HG03060 (cell line): Measurements from ENCODE around the gene NUTF2.
"Not testable (repeated sequence)": the region's sequence is repeated elsewhere in the genome, so short reads cannot be mapped to it uniquely, and the experiment has no call there.

ENCODE experiments used
- ATAC-seq: cut with Tn5 transposase; IDR thresholded peaks from one replicate; pipeline ENCODE4 v1.9.1; 2021; ENCODE audit warnings: low read depth, moderate number of reproducible peaks; ENCODE audit not compliant: unreplicated experiment

Gene NUTF2

GRCh38 chr16:67862623-67863583, 16.2 kb downstream of the NUTF2 start:
- ATAC-seq: no peak

DNA sequence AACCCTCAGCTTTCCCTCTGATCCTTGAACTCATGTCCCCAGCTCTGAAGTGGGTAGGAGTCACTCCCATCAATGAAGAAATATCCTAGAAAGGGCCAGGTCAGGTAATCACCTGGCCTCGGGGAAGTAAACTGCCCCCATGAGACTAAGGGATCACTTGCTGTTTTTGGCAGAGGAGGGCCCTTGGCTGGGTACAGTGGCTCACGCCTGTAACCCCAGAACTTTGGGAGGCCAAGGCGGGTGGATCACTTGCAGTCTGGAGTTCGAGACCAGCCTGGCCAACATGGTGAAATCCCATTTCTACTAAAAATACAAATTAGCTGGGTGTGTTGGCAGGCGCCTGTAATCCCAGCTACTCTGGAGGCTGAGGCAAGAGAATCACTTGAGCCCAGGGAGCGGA, 17.3 kb downstream of the NUTF2 start:
- not testable (repeated sequence) for ATAC-seq

DNA sequence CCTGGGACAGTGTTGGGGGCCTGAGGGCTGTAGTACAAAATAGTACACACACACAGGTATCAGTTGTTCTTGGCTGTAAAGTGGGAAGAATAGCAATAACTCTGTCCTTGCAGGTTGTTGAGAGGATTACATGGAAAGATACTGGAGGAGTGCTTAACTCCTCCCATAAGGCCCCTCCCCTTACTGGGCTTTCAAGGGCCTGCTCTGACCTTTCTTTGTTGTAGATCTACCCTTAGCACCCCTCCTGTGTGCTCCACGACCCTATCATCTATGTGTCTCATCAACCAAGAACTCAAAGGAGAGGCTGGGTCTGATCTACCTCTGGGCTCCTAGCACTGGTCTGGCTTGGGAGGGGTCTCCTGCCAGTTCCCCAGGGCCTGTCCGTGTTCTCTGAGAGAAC, 17.9 kb downstream of the NUTF2 start:
- ATAC-seq: no peak

DNA sequence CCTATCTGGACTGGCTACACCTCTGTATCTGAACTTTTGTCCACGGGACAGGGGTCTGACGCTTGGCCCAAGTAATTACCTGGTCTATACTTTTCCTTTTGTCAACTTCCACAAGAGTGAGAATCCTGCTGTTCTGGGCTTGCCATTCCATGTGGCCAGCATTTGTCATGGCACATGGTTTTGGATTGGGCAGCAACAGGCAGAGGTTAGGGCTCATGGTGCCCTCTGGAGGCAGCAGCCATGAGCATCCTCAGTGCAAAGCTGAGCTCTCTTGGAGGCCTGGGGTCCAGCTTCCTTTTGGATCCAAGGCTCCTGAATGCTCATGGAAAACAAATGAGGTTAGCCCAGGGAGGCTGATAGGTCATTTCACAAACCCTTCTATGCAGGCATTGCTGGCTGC, 18.6 kb downstream of the NUTF2 start:
- ATAC-seq: no peak

DNA sequence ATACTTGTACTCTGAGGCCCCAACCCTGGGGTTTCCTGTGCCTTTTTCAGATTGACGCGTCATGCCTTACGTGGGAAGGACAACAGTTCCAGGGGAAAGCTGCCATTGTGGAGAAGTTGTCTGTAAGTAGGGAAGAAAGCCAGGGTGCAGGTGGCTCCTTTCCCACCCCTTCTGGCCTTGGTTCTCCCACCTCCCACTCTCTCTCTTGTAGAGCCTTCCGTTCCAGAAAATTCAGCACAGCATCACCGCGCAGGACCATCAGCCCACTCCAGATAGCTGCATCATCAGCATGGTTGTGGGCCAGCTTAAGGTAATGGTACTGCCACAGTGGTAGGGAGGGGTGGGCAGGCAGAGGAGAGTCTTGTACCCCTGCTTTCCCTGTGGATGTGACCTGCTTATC, 21.6 kb downstream of the NUTF2 start:
- ATAC-seq: no peak

DNA sequence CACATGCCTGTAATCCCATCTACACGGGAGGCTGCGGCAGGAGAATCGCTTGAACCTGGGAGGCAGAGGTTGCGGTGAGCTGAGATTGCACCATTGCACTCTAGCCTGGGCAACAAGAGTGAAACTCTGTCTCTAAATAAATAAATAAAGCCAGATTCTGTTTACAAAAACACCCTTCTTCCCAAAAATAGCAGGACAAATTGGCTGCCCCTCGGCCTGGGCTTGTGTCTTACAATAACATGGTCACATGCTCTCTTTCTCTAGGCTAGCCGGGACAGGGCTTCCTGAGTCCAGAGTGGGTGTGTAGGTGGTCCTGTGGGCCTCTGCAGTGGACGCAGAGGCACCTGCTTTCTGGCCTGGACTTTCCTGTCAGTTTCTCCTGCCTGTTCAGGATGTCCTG, 22.9 kb downstream of the NUTF2 start:
- ATAC-seq: no peak

DNA sequence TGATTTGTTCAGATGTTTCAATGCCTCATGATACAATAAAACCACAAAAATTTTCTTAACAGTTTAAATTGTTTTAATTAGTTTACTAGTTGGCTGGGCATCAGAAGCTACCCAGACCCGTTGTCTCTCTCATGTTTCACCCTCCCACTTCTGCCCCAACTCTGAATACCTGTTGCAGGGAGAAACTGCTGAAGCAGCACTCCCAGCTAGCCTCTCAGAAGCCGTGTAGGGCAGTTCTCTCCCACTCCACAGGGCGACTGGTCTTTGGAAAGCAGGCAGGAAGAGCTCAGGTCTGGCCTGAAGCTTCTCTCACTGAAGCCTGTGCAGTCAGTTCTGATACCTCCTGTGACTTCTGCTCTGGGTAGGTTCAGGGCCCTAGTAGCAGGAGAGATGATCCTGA, 24.5 kb downstream of the NUTF2 start:
- no peak for ATAC-seq

DNA sequence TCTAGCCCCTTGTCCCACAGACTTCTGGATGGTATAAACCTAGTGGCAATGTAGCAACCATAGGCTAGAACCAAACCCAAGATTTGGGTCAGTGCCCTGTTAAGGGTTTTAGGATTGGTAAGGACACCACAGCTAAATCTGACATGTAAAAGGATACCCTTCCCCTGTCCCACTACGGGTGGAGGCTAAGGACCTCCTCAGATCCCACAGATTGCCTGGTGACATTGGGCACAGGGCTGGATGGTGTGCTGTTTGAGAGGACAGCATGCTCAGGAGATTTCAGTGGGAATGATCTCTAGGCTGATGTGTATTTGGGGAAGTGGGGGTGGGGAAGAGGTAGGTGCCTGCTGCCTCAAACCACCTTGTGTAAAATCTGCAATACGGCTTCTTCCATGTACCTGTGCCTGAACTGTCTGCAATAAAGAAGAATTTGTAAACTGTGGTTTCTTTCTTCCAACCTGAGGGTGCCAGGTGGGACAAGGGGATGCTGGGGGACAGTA, 25.4 kb downstream of the NUTF2 start:
- no peak for ATAC-seq

GRCh38 chr16:67872631-67873434, 26.1 kb downstream of the NUTF2 start, which contains the start of gene EDC4:
EDC4 (plus strand) TSS chr16:67873052; CDS start chr16:67873262, 210 bp downstream.
- peak; percentile 37 for ATAC-seq

DNA sequence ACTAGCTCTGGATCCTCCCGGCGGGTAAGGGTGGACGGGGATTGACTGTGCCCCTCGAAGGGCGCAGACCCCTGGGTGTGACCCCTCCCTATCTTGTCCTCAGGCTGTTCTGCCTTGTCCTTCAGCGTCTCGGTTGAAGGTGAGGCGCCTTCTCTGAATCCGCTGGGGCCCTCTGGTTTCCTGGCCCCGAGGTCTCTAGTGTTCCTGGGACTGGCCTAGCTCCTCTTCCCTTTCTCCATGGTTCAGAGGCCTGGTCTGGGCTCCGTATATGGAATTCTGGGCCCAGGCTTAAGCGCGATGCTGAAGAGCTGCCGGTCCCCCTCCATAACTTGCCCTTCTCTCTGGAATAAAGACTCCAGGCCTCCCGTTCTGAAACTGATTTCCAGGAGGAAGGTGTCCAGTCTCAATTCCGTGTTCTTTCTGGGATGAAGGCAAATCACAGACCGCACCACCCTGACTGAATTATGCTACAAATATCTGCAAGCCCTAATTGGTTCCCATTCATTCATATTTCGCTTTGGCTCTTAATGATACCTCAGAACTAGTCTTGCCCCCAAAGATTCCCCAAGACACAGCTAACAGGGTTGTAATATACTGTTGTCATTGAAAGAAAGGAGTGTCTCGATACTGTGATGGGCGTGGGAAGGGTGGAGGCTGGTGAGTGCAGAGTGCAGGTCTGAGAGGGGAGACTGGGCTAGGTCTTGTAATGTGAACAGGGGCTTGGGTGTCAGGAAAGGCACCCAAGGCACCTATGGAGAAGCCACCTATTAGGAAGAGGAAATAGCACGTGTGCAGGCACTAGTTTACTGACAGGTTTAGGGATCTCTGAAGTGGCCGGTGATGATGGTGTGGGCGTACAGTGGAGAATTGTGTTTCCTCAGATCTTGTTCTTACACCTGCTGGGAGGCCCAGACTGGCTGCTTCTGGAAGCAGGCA, 27.0 kb downstream of the NUTF2 start:
- ATAC-seq: no peak

DNA sequence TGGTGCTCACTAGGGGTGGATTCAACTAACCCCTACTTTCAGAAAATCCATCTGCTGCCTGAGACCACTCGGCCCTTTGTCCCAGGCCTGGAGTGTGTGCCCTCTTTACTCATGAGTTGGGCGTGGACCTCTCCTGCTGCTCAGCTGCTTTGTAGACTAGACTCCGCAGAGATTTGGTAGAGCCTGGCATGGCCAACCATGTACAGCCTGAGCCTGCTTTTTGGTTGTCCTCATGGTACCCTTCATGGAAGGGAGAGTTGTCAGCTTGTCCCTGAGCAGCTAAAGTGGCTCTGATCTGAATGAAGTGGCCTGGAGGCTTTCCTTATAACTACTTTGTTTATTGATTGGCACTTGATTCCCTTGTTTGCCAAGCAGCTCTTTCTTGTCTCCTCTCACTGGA, 27.6 kb downstream of the NUTF2 start:
- no peak for ATAC-seq

DNA sequence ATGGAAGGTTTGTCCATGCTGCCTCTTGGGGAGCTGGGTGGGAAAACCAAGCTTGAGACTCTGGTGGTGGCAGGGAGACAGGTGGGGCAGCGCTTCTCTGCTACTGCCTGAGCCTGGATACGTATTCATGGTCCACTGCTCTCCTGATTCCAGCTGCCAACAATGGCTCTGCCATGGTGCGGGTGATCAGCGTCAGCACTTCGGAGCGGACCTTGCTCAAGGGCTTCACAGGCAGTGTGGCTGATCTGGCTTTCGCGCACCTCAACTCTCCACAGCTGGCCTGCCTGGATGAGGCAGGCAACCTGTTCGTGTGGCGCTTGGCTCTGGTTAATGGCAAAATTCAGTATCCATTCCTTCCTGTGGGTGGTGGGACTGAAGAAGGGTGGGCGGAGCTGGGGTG, 30.3 kb downstream of the NUTF2 start:
- ATAC-seq: no peak

DNA sequence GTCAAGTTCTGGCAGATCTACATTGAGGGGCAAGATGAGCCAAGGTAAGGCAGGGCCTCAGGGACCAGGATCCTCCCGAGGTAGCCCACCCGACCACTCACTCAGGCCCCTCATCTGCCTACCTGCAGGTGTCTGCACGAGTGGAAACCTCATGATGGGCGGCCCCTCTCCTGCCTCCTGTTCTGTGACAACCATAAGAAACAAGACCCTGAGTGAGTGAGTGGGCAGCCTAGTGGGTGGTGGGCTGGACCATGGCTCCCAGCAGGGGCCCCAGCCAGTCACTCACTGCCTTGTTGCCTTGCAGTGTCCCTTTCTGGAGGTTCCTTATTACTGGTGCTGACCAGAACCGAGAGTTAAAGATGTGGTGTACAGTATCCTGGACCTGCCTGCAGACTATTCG, 31.5 kb downstream of the NUTF2 start:
- no peak for ATAC-seq

DNA sequence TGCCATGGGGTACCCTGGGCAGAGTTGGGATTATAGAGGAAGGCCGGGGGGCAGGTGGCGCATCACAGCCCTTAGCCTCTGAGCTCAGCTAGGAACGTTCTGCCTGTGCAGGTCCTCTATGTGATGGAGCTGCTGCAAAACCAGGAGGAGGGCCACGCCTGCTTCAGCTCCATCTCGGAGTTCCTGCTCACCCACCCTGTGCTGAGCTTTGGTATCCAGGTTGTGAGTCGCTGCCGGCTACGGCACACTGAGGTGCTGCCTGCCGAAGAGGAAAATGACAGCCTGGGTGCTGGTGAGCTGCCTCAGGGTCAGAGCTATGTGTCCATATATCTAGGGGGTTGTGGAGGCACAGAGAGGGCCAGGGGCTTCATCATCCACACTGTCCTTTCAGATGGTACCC, 32.1 kb downstream of the NUTF2 start:
- no peak for ATAC-seq

DNA sequence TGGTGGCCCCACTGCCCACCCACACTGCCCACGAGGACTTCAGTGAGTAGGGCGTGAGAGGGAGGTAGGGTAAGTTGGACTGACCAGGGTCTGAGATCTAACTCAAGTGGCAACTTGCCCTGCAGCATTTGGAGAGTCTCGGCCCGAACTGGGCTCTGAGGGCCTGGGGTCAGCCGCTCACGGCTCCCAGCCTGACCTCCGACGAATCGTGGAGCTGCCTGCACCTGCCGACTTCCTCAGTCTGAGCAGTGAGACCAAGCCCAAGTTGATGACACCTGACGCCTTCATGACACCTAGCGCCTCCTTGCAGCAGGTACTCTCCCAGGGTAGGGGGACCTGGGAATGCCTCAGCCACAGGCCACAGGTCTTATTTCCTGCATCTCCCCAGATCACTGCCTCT, 32.7 kb downstream of the NUTF2 start:
- ATAC-seq: no peak

DNA sequence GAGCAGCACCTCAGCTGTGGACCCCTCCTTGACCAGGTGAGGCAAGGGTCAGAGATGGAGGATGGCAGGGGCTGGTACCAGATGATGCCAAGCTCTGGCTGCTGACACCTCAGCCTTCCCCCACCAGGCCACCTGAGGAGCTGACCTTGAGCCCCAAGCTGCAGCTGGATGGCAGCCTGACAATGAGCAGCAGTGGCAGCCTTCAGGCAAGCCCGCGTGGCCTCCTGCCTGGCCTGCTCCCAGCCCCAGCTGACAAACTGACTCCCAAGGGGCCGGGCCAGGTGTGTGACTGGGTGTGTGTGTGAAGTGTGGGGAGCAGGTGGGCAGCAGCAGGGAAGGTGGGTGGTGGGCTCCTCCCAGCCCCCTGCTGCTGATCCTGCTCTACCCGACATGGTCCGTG, 33.2 kb downstream of the NUTF2 start:
- ATAC-seq: no peak

GRCh38 chr16:67880584-67880983, 33.9 kb downstream of the NUTF2 start:
- ATAC-seq: no peak

- no peak for ATAC-seq
Observed at GRCh38 chr16:67881621-67882161, 35.0 kb downstream of the NUTF2 start.

DNA sequence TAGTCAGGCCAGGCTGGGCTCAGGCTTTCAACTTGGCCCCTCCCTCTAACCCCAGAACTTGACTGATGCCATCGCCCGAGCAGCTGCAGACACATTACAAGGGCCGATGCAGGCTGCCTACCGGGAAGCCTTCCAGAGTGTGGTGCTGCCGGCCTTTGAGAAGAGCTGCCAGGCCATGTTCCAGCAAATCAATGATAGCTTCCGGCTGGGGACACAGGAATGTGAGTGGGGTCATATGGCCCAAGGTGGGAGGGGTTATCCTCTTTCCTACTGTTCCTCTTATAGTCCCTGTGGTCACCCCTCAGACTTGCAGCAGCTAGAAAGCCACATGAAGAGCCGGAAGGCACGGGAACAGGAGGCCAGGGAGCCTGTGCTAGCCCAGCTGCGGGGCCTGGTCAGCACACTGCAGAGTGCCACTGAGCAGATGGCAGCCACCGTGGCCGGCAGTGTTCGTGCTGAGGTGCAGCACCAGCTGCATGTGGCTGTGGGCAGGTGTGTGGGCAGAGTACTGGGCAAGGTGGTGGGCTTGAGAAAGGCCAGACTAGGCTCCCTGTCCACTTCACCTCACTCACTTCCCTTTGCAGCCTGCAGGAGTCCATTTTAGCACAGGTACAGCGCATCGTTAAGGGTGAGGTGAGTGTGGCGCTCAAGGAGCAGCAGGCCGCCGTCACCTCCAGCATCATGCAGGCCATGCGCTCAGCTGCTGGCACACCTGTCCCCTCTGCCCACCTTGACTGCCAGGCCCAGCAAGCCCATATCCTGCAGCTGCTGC, 35.8 kb downstream of the NUTF2 start:
- no peak for ATAC-seq
